ENCODE data around the gene TSHZ2. TPM values are rescaled to one million over a fixed set of nuclear protein-coding genes. Genes with fewer than 3 reads are reported as not detected.
"Not testable (repeated sequence)": the region's sequence is repeated elsewhere in the genome, so short reads cannot be mapped to it uniquely, and the experiment has no call there.

TSHZ2 gene
- total and polyA plus RNA-seq, 5 donors from 2014 or later = 1.00 to 41.7 (median 2.1) TPM

GRCh38 chr20:53523615-53524014, 551.5 kb downstream of the TSHZ2 start:
- H3K9me3 ChIP-seq (ENCODE audit: control insufficient read depth in 2 of 2, low read length in 2 of 2); ATAC-seq (ENCODE audit: low read depth in 2 of 2); H3K4me3 Mint-ChIP-seq; H3K4me1 Mint-ChIP-seq; H3K27ac ChIP-seq (ENCODE audit: insufficient read depth, low read length, poor library complexity, severe bottlenecking); H3K36me3 ChIP-seq (ENCODE audit: control insufficient read depth, insufficient read depth, low read length); H3K36me3 Mint-ChIP-seq; H3K27me3 Mint-ChIP-seq; H3K9me3 Mint-ChIP-seq; H3K4me1 ChIP-seq (ENCODE audit: control insufficient read depth, insufficient read depth, low read length, poor library complexity, severe bottlenecking); H3K27ac Mint-ChIP-seq; H3K27me3 ChIP-seq (ENCODE audit: control insufficient read depth, insufficient read depth, low read length); DNase-seq; H3K4me3 ChIP-seq (ENCODE audit: low read depth, low read length): not testable (repeated sequence)

GRCh38 chr20:53524589-53525312, 552.6 kb downstream of the TSHZ2 start:
- no peaks in the 10 kb centered on the region for H3K36me3 ChIP-seq (ENCODE audit: control insufficient read depth, insufficient read depth, low read length)
- no peak overlapping the region for H3K4me3 ChIP-seq (ENCODE audit: low read depth, low read length)
- H3K9me3 Mint-ChIP-seq = no peaks in the 10 kb centered on the region
- no peaks in the 10 kb centered on the region for H3K9me3 ChIP-seq (ENCODE audit: control insufficient read depth in 2 of 2, low read length in 2 of 2)
- H3K4me1 Mint-ChIP-seq = no peaks in the 10 kb centered on the region
- no peak overlapping the region for H3K27ac Mint-ChIP-seq
- no peaks in the 10 kb centered on the region for H3K27me3 Mint-ChIP-seq
- H3K27ac ChIP-seq (ENCODE audit: insufficient read depth, low read length, poor library complexity, severe bottlenecking) = no peak overlapping the region
- H3K27me3 ChIP-seq (ENCODE audit: control insufficient read depth, insufficient read depth, low read length) = no peaks in the 10 kb centered on the region
- H3K4me1 ChIP-seq (ENCODE audit: control insufficient read depth, insufficient read depth, low read length, poor library complexity, severe bottlenecking) = no peaks in the 10 kb centered on the region
- no peaks in the 10 kb centered on the region for H3K36me3 Mint-ChIP-seq
- no peak for ATAC-seq (ENCODE audit: low read depth in 2 of 2)
- DNase-seq = no peak
- H3K4me3 Mint-ChIP-seq = no peak overlapping the region

GRCh38 chr20:53527196-53527595, 555.0 kb downstream of the TSHZ2 start:
- H3K4me3 ChIP-seq (ENCODE audit: low read depth, low read length) = no peak overlapping the region
- H3K4me3 Mint-ChIP-seq = no peak overlapping the region
- H3K4me1 Mint-ChIP-seq = no peaks in the 10 kb centered on the region
- H3K36me3 Mint-ChIP-seq = no peaks in the 10 kb centered on the region
- H3K4me1 ChIP-seq (ENCODE audit: control insufficient read depth, insufficient read depth, low read length, poor library complexity, severe bottlenecking) = no peaks in the 10 kb centered on the region
- no peaks in the 10 kb centered on the region for H3K27me3 ChIP-seq (ENCODE audit: control insufficient read depth, insufficient read depth, low read length)
- no peaks in the 10 kb centered on the region for H3K27me3 Mint-ChIP-seq
- ATAC-seq (ENCODE audit: low read depth in 2 of 2) = no peak
- DNase-seq = no peak
- H3K36me3 ChIP-seq (ENCODE audit: control insufficient read depth, insufficient read depth, low read length) = no peaks in the 10 kb centered on the region
- no peaks in the 10 kb centered on the region for H3K9me3 Mint-ChIP-seq
- no peaks in the 10 kb centered on the region for H3K9me3 ChIP-seq (ENCODE audit: control insufficient read depth in 2 of 2, low read length in 2 of 2)
- H3K27ac Mint-ChIP-seq = no peak overlapping the region
- H3K27ac ChIP-seq (ENCODE audit: insufficient read depth, low read length, poor library complexity, severe bottlenecking) = no peak overlapping the region

GRCh38 chr20:53529658-53530057, 557.5 kb downstream of the TSHZ2 start:
- Mint-ChIP-seq H3K9me3 (no peaks in the 10 kb centered on the region), H3K4me3 (no peak overlapping the region), H3K36me3 (no peaks in the 10 kb centered on the region), H3K27me3 (peaks cover 11% of the 10 kb centered on the region), H3K27ac (no peak overlapping the region), H3K4me1 (no peaks in the 10 kb centered on the region)
- H3K4me1 ChIP-seq (ENCODE audit: control insufficient read depth, insufficient read depth, low read length, poor library complexity, severe bottlenecking) = no peaks in the 10 kb centered on the region
- no peaks in the 10 kb centered on the region for H3K27me3 ChIP-seq (ENCODE audit: control insufficient read depth, insufficient read depth, low read length)
- DNase-seq (no peak), ATAC-seq (ENCODE audit: low read depth in 2 of 2) (no peak)
- H3K9me3 ChIP-seq (ENCODE audit: control insufficient read depth in 2 of 2, low read length in 2 of 2) = no peaks in the 10 kb centered on the region
- H3K4me3 ChIP-seq (ENCODE audit: low read depth, low read length) = no peak overlapping the region
- no peaks in the 10 kb centered on the region for H3K36me3 ChIP-seq (ENCODE audit: control insufficient read depth, insufficient read depth, low read length)
- no peak overlapping the region for H3K27ac ChIP-seq (ENCODE audit: insufficient read depth, low read length, poor library complexity, severe bottlenecking)

GRCh38 chr20:53530440-53530839, 558.3 kb downstream of the TSHZ2 start:
- Mint-ChIP-seq H3K36me3 (no peaks in the 10 kb centered on the region), H3K4me3 (no peak overlapping the region), H3K9me3 (no peaks in the 10 kb centered on the region), H3K27me3 (peaks cover 11% of the 10 kb centered on the region), H3K4me1 (no peaks in the 10 kb centered on the region), H3K27ac (no peak overlapping the region)
- no peaks in the 10 kb centered on the region for H3K27me3 ChIP-seq (ENCODE audit: control insufficient read depth, insufficient read depth, low read length)
- no peaks in the 10 kb centered on the region for H3K4me1 ChIP-seq (ENCODE audit: control insufficient read depth, insufficient read depth, low read length, poor library complexity, severe bottlenecking)
- no peak overlapping the region for H3K27ac ChIP-seq (ENCODE audit: insufficient read depth, low read length, poor library complexity, severe bottlenecking)
- ATAC-seq (ENCODE audit: low read depth in 2 of 2) (no peak), DNase-seq (no peak)
- no peaks in the 10 kb centered on the region for H3K9me3 ChIP-seq (ENCODE audit: control insufficient read depth in 2 of 2, low read length in 2 of 2)
- no peaks in the 10 kb centered on the region for H3K36me3 ChIP-seq (ENCODE audit: control insufficient read depth, insufficient read depth, low read length)
- H3K4me3 ChIP-seq (ENCODE audit: low read depth, low read length) = no peak overlapping the region

GRCh38 chr20:53532654-53533312, 560.6 kb downstream of the TSHZ2 start:
- not testable (repeated sequence) for H3K4me1 ChIP-seq (ENCODE audit: control insufficient read depth, insufficient read depth, low read length, poor library complexity, severe bottlenecking); H3K36me3 ChIP-seq (ENCODE audit: control insufficient read depth, insufficient read depth, low read length); H3K4me3 Mint-ChIP-seq; H3K27ac Mint-ChIP-seq; DNase-seq; H3K27me3 ChIP-seq (ENCODE audit: control insufficient read depth, insufficient read depth, low read length); ATAC-seq (ENCODE audit: low read depth in 2 of 2); H3K27ac ChIP-seq (ENCODE audit: insufficient read depth, low read length, poor library complexity, severe bottlenecking); H3K36me3 Mint-ChIP-seq; H3K4me1 Mint-ChIP-seq; H3K9me3 ChIP-seq (ENCODE audit: control insufficient read depth in 2 of 2, low read length in 2 of 2); H3K9me3 Mint-ChIP-seq; H3K4me3 ChIP-seq (ENCODE audit: low read depth, low read length)
- peaks cover 11% of the 10 kb centered on the region for H3K27me3 Mint-ChIP-seq

- no peaks in the 10 kb centered on the region for H3K9me3 Mint-ChIP-seq
- no peak for ATAC-seq (ENCODE audit: low read depth in 2 of 2)
- H3K36me3 ChIP-seq (ENCODE audit: control insufficient read depth, insufficient read depth, low read length) = no peaks in the 10 kb centered on the region
- no peak overlapping the region for H3K27ac Mint-ChIP-seq
- H3K4me1 Mint-ChIP-seq = no peaks in the 10 kb centered on the region
- H3K4me1 ChIP-seq (ENCODE audit: control insufficient read depth, insufficient read depth, low read length, poor library complexity, severe bottlenecking) = no peaks in the 10 kb centered on the region
- peaks cover 11% of the 10 kb centered on the region for H3K27me3 Mint-ChIP-seq
- H3K27me3 ChIP-seq (ENCODE audit: control insufficient read depth, insufficient read depth, low read length) = no peaks in the 10 kb centered on the region
- H3K27ac ChIP-seq (ENCODE audit: insufficient read depth, low read length, poor library complexity, severe bottlenecking) = no peak overlapping the region
- H3K36me3 Mint-ChIP-seq = no peaks in the 10 kb centered on the region
- H3K4me3 Mint-ChIP-seq = no peak overlapping the region
- DNase-seq = no peak
- no peak overlapping the region for H3K4me3 ChIP-seq (ENCODE audit: low read depth, low read length)
- H3K9me3 ChIP-seq (ENCODE audit: control insufficient read depth in 2 of 2, low read length in 2 of 2) = no peaks in the 10 kb centered on the region
Measured at GRCh38 chr20:53533500-53533899, 561.3 kb downstream of the TSHZ2 start.

- no peak for DNase-seq
- Mint-ChIP-seq H3K4me1 (no peaks in the 10 kb centered on the region), H3K36me3 (no peaks in the 10 kb centered on the region), H3K27me3 (peaks cover 11% of the 10 kb centered on the region), H3K4me3 (no peak overlapping the region), H3K27ac (no peak overlapping the region), H3K9me3 (no peaks in the 10 kb centered on the region)
- H3K4me1 ChIP-seq (ENCODE audit: control insufficient read depth, insufficient read depth, low read length, poor library complexity, severe bottlenecking) = no peaks in the 10 kb centered on the region
- H3K9me3 ChIP-seq (ENCODE audit: control insufficient read depth in 2 of 2, low read length in 2 of 2) = no peaks in the 10 kb centered on the region
- no peak overlapping the region for H3K27ac ChIP-seq (ENCODE audit: insufficient read depth, low read length, poor library complexity, severe bottlenecking)
- ATAC-seq (ENCODE audit: low read depth in 2 of 2) = no peak
- no peak overlapping the region for H3K4me3 ChIP-seq (ENCODE audit: low read depth, low read length)
- H3K36me3 ChIP-seq (ENCODE audit: control insufficient read depth, insufficient read depth, low read length) = no peaks in the 10 kb centered on the region
- no peaks in the 10 kb centered on the region for H3K27me3 ChIP-seq (ENCODE audit: control insufficient read depth, insufficient read depth, low read length)
Measured at GRCh38 chr20:53534037-53534436, 561.9 kb downstream of the TSHZ2 start.
